ENCODE data around the gene CDC14B. TPM values are rescaled to one million over a fixed set of nuclear protein-coding genes. Genes with fewer than 3 reads are reported as not detected.
"Not testable (repeated sequence)": the region's sequence is repeated elsewhere in the genome, so short reads cannot be mapped to it uniquely, and the experiment has no call there.

CDC14B gene
- total RNA-seq, 1 donor from 2014 or later = 15.1 TPM

DNA sequence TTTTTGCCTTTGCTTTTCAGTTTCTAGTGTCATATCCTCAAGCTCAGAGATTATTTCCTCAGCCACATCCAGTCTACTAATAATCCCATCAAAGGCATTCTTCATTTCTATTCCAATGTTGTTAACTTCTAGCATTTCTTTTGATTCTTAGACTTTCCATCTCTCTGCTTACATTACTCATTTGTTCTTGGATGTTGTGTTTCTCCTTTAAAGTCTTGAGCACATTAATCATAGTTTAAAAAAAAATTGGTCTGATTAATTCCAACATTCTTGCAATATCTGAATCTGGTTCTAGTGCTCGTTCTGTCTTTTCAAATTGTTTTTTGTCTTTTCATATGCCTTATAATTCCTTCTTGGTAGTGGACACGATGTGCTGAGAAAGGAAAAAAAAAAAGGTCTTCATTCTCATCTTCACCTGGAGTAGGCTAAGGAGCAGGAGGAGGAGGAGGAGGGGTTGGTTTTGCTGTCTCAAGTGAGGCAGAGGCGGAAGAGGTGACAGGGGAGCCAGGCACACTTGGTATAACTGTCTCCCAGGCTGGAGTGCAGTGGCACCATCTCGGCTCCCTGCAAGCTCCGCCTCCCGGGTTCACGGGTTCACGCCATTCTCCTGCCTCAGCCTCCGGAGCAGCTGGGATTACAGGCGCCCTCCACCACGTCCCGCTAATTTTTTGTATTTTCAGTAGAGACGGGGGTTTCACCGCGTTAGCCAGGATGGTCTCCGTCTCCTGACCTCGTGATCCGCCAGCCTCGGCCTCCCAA lies 19.1 kb upstream of the CDC14B start:
- ATAC-seq (ENCODE audit: poor library complexity) = no peak
- intact Hi-C loops (cut with DNase I) = no loop called here
- no peak for DNase-seq

DNA sequence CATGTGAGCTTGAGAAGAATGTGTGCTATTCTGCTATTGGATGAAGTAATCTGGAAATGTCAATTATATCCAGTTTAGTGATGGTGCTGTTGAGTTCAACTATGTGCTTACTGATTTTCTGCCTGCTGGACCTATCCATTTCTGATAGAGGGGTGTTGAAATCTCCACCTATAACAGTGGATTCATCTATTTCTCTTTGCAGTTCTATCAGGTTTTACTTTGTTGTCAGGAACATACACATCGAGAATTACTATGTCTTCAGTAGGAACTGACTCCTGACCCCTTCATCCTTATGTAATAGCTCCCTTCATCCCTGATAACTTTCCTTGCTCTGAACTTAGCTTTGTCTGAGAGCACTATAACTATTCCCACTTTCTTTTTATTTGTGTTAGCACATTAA lies 16.7 kb upstream of the CDC14B start:
- intact Hi-C loops (cut with DNase I) = no loop called here
- no peak for ATAC-seq (ENCODE audit: poor library complexity)
- DNase-seq = no peak

DNA sequence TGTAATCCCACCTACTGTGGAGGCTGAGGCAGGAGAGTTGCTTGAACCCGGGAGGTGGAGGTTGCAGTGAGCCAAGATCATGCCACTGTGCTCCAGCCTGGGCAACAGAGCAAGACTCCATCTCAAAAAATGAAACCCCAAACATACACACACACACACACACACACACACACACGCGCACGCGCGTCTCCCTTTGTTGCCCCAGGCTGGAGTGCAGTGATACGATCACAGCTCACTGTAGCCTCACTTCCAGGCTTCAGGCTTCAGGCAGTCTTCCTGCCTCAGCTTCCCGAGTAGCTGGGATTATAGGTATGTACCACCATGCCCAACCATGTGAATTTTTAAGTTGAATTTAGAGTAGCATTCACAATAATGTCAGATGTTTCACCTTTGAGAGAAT lies 13.9 kb upstream of the CDC14B start:
- ATAC-seq (ENCODE audit: poor library complexity); DNase-seq; intact Hi-C loops (cut with DNase I): not testable (repeated sequence)

DNA sequence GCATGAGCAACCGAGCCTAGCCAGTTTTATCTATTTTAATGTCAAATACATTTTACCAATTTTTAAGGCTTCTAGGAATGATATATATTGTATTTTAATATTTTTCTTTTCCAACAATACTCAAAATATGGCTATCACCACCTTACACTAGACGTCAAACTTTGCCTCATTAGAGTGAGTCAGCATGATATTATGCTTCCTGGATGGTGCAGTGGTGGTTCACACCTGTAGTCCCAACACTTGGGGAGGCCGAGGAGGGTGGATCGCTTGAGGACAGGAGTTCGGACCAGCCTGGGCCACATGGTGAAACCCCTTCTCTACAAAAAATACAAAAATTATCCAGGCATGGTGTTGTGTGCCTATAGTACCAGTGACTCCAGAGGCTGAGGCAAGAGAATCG lies 7.3 kb upstream of the CDC14B start:
- no peak for ATAC-seq (ENCODE audit: poor library complexity)
- intact Hi-C loops (cut with DNase I) = no loop called here
- no peak for DNase-seq

DNA sequence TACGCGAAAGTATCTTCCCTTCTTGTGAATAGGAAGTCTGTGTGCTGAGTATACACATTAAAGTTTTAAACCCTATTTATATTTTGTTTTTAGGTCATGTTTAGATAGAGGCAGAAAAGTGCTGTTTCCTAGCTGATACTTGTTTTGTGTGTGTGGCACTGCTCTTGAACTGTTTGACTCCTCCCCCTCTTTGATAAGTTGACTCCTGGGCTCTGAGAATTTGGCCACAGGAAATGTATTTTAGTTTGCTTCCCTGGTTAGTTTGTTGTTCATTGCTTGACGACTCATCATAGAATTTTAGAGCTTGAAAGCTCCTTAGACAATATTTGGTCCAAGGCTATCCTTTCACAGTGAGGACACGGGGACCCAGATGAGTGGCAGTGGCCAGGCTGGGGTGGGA lies 2.0 kb upstream of the CDC14B start:
- DNase-seq = no peak
- intact Hi-C loops (cut with DNase I) = no loop called here
- ATAC-seq (ENCODE audit: poor library complexity) = no peak

DNA sequence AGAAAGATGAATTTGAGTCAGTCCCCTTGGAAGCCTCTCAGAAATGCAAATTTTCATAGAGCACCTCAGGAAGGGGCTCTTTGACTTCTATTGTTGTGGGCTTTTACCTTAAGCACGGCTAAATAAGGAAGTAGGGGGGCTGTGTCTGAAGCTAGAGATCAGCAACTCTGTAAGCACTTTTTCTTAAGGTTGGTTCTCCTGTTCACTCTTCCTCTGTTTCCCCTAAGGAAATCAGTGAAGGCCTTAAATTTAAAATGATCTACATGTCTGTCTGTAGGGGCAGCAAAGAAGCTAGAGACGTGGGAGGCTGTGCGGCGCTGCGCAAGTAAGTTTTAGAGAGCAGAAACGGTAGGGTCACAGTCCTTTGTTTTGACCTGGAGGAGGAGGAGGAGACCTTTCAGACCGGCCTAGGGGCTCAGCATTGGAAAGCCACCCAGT lies 1.2 kb upstream of the CDC14B start:
- intact Hi-C loops (cut with DNase I) = no loop called here
- ATAC-seq (ENCODE audit: poor library complexity) (no peak), DNase-seq (no peak)

DNA sequence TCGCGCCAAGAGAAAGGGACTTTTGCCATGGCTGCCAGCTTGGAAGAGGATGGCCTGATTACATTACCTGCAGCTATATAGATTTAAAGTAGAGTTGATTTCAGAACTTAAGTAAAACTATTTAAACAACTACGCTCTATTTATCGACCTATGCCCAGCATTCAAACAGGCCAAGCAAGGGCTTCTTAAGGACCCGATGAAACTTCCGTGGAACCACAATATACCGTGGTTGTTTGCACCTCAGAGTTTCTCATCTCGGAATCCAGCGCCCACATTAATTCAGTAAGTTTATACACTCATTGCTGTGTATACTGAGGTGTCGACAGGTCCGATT lies 505 bp upstream of the CDC14B start:
- DNase-seq (no peak), ATAC-seq (ENCODE audit: poor library complexity) (no peak)
- intact Hi-C loops (cut with DNase I) = no loop called here

DNA sequence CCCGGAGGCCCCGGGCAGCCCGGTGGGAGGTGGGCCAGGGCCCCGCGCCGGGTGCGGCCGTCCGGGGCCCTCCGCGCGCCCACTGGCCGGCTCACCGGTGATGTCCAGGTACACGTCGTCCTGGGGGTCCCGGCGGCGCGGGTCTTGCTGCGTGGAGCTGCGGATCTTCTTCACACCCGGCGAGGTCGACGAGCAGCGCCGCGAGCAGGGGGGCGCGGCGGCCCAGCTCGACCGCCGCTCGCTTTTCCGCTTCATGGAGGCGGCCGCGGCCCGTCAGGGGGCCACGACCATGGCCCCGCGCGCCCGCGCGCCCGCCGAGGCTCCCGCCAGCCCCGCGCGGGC lies 548 bp downstream of the CDC14B start:
- no peak for DNase-seq
- intact Hi-C loops (cut with DNase I) = loop anchor here (10.0 kb wide), 1 partner anchor 54 kb away; no protein-coding TSS in a partner anchor
- ATAC-seq (ENCODE audit: poor library complexity) = no peak

DNA sequence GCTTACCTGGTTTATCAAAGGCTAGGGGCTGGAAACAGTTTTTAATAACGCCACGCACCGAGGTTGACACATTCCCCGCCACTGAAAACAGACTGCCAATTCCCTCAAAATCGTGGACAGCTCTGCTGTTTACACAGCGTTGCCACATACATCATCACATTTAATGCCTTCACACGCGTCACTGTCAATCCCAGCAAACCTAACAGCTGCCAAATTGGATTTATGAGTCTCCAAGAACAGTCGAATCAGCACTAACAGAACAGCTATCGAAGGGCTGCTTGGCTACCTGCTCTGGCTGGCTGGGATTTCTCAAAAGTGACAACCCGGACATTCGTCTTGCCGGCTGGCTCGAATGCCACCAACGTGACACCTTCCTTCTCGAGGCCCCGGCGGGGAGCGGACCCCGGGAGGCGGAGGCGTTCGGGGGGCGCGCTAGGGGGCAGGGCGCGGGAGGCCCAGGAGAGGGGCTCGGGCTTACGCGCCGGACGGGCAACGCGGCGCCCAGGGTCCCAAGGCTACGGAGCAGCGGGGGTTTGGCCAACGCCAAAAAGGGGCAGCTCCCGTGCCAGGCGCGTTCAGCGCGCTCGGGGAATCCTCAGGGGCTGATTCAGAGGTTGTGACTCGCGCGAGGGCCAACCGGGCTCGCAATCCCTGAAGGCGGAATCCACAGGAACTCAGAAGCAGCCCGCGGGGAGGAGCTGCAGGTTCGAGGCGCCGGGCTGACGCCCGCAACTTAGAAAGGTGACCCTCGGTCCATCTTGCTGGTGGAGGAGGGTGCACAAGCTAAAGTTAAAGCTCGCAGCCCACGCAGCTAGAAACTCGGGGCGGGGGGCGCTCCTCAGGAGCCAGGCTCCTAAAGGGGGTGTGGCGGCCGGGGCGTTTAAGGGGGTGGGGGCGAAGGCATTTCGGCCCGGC lies 1.2 kb downstream of the CDC14B start:
- peak; percentile 69 for ATAC-seq (ENCODE audit: poor library complexity)
- peak; percentile 63 for DNase-seq
- intact Hi-C loops (cut with DNase I) = loop anchor here (10.0 kb wide), 1 partner anchor 54 kb away; no protein-coding TSS in a partner anchor

DNA sequence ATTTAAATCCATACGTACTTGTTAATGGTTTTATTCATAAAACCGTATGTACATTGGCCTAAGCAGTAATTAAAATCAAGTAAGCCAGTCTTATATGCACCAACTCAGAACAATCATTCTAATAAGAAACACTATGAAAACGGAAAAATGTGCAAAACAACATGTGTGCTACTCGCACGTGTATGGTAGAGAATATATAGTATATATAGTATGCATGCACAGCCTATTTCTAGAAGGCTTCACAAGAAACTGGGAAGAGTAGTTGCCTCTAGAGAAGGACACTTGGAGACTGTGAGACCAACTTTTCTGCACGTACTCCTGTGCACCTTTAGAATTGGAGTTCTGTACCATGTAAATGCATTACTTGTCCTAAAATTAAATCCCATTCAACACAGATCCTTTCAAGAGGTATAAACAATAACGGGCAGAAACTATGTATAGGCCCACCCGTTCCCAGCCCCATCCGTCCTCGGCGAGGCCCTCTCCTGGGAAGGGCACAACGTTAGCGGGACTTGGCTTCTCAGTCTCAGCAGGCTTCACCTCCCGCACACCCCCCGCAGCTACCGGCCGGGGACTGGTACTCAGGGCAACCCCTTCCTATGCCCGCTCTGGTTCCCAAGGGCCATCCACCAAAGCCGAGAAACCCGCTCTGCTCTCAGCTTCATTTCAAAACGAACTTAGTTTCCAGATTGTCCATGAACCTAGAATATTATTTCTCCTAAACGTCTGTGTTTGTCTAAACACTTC lies 2.0 kb downstream of the CDC14B start:
- DNase-seq = no peak
- peak; percentile 11 for ATAC-seq (ENCODE audit: poor library complexity)

DNA sequence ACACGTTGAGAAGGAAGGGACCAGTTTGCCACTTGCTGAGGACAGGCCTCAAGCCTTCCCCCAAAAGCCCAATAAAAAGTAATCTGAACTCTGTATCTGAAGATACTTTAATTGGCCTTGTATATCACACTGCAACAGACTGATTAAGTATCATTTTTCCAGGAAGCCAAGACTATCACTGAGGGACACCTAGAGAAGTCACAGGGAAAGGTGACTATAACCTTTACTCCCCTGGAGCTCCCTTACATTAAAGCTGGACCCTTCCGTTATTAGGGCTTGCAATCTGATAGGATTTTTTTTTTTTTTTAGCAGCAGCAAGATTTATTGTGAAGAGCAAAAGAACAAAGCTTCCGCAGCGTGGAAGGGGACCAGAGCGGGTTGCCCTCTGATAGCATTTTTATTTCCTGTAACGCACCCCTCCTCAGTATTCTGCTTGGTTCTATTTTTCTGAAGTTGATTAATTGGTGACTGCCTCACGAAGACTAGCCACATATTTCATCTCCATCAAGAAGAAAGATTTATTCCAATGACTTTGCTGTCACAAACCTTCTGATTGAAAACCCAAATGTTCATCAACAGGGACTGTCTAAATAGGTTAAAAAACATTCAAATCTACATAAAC lies 2.7 kb downstream of the CDC14B start:
- ATAC-seq (ENCODE audit: poor library complexity) = no peak
- DNase-seq = no peak
- intact Hi-C loops (cut with DNase I) = loop anchor here (10.0 kb wide), 1 partner anchor 52 kb away; no protein-coding TSS in a partner anchor

More for the DNA sequence above, 2.0 kb downstream of the CDC14B start:
- intact Hi-C loops (cut with DNase I) = loop anchor here (10.0 kb wide), 1 partner anchor 53 kb away; no protein-coding TSS in a partner anchor

DNA sequence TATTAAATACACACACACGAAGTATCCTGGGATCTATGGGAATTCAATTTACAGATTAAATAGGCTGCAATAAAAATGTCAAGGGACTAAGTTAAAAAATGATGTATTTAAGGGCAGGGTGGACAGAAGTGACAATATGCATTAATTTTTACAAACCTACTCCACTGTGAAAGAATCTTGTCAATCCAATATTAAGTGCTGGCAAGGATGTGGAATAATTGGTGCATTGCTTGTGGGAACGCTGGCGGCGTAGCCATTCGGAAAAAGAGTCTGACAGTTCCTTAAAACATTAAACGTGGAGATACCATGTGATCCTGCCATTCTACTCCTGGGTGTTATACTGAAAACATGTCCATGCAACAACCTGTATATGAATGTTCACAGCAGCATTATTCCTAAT lies 4.2 kb downstream of the CDC14B start:
- DNase-seq (no peak), ATAC-seq (ENCODE audit: poor library complexity) (no peak)
- intact Hi-C loops (cut with DNase I) = loop anchor here (10.0 kb wide), 1 partner anchor 51 kb away; no protein-coding TSS in a partner anchor

DNA sequence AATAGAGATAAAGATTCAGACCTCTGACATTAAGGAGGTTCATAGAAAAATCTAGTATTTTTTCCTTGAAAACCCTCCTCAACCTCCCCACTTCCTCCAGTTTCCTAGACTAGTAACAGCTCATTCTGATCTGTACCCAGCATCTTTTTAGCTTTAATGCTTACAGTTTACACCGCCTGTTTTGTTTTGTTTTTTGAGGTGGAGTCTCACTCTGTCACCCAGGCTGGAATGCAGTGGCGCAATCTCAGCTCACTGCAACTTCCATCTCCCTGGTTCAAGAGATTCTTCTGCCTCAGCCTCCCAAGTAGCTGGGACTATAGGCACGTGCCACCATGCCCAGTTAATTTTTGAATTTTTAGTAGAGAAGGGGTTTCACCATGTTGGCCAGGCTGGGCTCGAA lies 5.0 kb downstream of the CDC14B start:
- DNase-seq; ATAC-seq (ENCODE audit: poor library complexity): not testable (repeated sequence)
- intact Hi-C loops (cut with DNase I) = loop anchor here (10.0 kb wide), 1 partner anchor 50 kb away; no protein-coding TSS in a partner anchor

DNA sequence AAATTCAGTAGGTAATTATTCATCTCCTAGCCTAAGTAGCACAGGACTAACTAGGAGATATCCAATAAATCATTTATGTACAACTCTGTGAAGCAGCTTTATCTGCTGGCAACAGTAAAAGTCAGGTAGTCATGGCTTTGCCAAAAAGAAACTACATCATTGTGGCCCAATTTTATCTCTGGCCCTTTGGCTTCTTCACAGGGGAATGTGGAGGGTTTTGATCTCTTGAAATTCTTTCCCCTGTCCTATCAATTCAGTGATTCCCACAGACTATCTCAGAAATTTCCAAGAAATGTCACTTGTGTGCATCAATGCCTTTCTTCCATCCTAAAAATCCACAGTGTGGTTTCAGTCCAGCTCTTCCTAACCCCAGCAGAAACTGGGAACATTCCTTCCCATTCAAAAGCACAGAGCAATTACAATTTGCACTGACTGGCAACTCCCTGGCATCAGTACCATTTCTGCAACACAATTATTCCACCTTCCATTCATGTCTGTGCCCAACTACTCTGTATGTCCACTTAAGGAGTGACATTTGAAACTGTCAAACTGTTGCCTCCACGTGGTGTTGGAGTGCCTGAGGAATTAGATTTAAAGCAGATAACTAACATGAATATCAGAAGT lies 6.6 kb downstream of the CDC14B start:
- ATAC-seq (ENCODE audit: poor library complexity) = peak; percentile 48
- no peak for DNase-seq
- intact Hi-C loops (cut with DNase I) = loop anchor here (10.0 kb wide), 1 partner anchor 48 kb away; no protein-coding TSS in a partner anchor

DNA sequence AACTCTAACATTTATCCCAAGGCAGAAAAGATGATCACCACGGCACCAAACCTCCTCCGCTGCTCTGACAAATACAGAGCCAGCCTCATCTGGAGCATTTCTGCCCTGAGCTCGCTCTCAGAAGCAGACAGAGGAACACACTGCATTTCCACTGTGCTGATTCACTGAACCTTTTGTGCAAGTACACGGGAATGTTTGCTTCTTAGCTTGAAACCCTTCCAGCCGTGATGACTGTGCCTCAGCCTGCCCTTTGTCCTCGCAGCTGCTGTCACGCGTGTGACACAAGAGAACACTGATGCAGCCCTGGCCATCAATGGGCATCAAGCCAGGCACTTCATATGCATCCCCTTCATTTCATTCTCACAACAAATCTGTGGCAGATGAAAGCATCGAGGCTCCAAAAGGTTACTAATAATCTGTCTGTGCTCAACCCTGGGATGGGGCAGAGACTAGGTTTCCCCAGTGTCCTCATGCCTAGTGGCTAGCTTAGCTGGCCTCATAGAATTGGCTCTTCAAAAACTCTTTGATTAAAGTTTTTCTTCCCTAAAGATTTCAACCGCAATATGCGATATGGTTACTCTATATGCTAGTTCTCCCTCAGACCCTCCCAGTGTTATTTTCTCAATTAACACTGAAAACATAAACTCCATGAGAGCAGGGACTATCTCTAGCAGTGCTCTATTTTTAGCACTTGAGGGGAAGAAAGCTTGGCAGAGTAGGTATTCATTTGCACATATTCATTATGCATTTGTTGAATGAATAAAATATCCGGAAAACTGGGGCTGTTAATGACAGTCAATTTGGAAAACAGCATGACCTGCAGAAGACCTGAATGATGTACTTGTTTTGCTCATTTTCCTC lies 7.3 kb downstream of the CDC14B start:
- ATAC-seq (ENCODE audit: poor library complexity) (peak; percentile 92), DNase-seq (peak; percentile 67)
- intact Hi-C loops (cut with DNase I) = loop anchor here (10.0 kb wide), 1 partner anchor 48 kb away; no protein-coding TSS in a partner anchor

DNA sequence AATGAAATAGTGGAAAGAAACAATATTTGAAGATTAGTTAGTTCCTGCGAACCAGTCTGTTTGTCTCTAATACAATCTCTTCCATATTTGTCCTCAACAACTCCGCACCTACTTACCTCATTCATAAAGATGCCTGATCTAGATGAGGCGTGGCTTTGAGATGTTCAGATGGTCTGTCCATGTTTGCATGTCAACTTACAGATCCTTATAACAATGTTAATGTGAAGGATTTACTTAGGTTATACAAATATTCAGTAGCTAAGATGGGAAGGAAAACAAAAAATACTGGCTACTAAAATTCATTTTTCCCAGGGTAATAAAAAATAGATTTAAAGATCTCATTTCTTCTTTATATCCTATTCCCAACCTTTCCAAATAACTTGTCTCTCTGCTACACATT lies 8.3 kb downstream of the CDC14B start:
- intact Hi-C loops (cut with DNase I) = loop anchor here (10.0 kb wide), 1 partner anchor 47 kb away; no protein-coding TSS in a partner anchor
- DNase-seq = no peak
- no peak for ATAC-seq (ENCODE audit: poor library complexity)

DNA sequence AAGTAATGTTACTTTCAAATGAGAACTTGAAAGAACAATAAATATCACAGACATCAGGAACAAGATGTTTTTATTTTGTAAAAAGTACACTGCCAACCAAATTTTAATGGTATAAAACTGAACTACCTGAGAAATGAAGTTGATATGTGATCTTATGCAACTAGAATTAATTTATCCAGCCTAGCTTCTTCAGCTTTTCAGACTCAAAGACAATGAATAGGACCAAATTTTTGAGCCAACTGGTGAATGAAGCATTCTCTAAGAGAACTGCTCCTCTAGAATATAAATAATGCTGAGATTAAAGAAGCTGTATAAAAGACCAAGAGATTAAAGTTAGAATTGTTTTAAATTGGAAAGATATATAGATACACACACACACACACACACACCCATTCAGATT lies 9.9 kb downstream of the CDC14B start:
- DNase-seq (no peak), ATAC-seq (ENCODE audit: poor library complexity) (no peak)
- intact Hi-C loops (cut with DNase I) = loop anchor here (10.0 kb wide), 1 partner anchor 45 kb away; no protein-coding TSS in a partner anchor

Measured in Right ventricle myocardium superior (tissue), 1 donor.